Stimulated activated naive CD8-positive, alpha-beta T cell treated with anti-CD3 and anti-CD28 coated beads, Interleukin-15, Interleukin-2, amounts not matched to agents 100 U/mL and 50 U/mL, for 24 hours (primary cell): ENCODE measurements around the gene MYBL2.
"Not testable (repeated sequence)": the region's sequence is repeated elsewhere in the genome, so short reads cannot be mapped to it uniquely, and the experiment has no call there.

Source experiments
- ATAC-seq: fragments of 150-1000 bp; cut with Tn5 transposase; one replicate; pipeline ENCODE4 v1.10.0; 2021
- DNase-seq: peaks from one replicate; pipeline ENCODE4 v3.0.0; 2021

Gene MYBL2

GRCh38 chr20:43751167-43752050 lies 84.5 kb downstream of the MYBL2 start:
- ATAC-seq, result peak; percentile 89
- peak; percentile 64 for DNase-seq

- DNase-seq (no peak), ATAC-seq (no peak)
Measured at GRCh38 chr20:43752051-43752360, 85.1 kb downstream of the MYBL2 start.

- peak; percentile 67 for DNase-seq
- peak; percentile 10 for ATAC-seq
Measured at GRCh38 chr20:43752561-43753301, 85.8 kb downstream of the MYBL2 start.

GRCh38 chr20:43755390-43755789 lies 88.5 kb downstream of the MYBL2 start:
- DNase-seq (no peak), ATAC-seq (no peak)

GRCh38 chr20:43755851-43756250 lies 88.9 kb downstream of the MYBL2 start:
- DNase-seq, result no peak
- no peak for ATAC-seq

GRCh38 chr20:43757888-43758287 lies 91.0 kb downstream of the MYBL2 start:
- ATAC-seq, result not testable (repeated sequence)

GRCh38 chr20:43761386-43762340 lies 94.7 kb downstream of the MYBL2 start:
- no peak for DNase-seq

More at GRCh38 chr20:43757888-43758287, 91.0 kb downstream of the MYBL2 start:
- DNase-seq, result not testable (repeated sequence)

GRCh38 chr20:43762911-43763310 lies 96.0 kb downstream of the MYBL2 start:
- no peak for ATAC-seq
- DNase-seq, result no peak

More at GRCh38 chr20:43761386-43762340, 94.7 kb downstream of the MYBL2 start:
- peak; percentile 40 for ATAC-seq

GRCh38 chr20:43765916-43766315 lies 99.0 kb downstream of the MYBL2 start:
- DNase-seq, result no peak

More at GRCh38 chr20:43765916-43766315, 99.0 kb downstream of the MYBL2 start:
- no peak for ATAC-seq
